GM18507 (cell line): Measurements from ENCODE around the gene TGFA.
A peak's percentile ranks its signal among the peaks of the same experiment; 100 is the strongest.

Experiments used
- DNase-seq: peaks from one replicate; pipeline ENCODE4 v3.0.0; 2011; ENCODE audit warnings: low read depth; ENCODE audit not compliant: insufficient read length; ENCODE audit errors: extremely low spot score
- FAIRE-seq: peaks from 2 replicates; lab custom pipeline; 2011; peaks lifted over from hg19 to GRCh38; lab: Jason Lieb, UNC

Gene TGFA

GRCh38 chr2:70554338-70554892 is 789 bp upstream of the TGFA start:
- FAIRE-seq (no peak), DNase-seq (no peak)

- DNase-seq (no peak), FAIRE-seq (no peak)
Measured at GRCh38 chr2:70553334-70553583, 367 bp downstream of the TGFA start.

- FAIRE-seq = no peak
- DNase-seq = no peak
Measured at GRCh38 chr2:70552501-70553333, 909 bp downstream of the TGFA start.

GRCh38 chr2:70551167-70551566 is 2.5 kb downstream of the TGFA start:
- DNase-seq (no peak), FAIRE-seq (no peak)

DNA sequence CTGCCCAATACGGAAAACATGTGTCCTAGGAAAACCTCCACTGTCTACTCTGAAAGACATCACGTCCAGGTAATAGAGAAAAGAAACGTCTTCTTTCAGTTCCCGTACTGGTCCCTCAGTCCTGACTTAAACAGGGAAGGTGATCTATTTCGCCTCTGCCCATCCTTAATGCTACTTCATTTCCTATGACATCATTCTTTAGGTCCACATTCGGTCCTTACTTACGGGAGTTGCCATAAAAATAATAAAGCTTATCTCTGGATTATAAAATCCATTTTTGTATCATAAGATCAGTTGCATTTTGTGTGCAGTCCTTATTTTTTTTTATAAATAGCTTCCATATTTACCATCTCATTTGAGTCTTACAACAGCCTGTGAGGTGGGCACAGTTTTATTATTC is 3.7 kb downstream of the TGFA start:
- FAIRE-seq (no peak), DNase-seq (no peak)

- FAIRE-seq (no peak), DNase-seq (no peak)
Measured at GRCh38 chr2:70549064-70549710, 4.4 kb downstream of the TGFA start.

DNA sequence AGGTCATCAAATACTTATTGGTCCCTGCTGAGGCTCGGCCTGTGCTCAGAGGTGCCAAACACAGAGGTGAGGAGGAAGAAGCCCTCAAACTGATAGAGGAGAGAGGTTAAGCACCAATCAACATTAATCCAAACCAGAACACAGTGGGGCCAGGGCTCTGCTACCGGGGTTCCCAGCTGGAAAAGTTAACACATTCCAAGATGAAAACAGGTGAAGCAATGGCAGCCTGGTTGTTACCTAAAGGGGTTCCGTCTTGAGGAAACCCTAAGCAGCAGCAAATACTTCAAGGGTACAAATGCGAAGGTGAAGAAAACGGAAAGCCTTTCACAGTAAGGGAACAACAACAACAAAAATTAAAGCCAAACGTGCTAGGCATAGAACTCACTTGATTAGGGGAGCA is 5.4 kb downstream of the TGFA start:
- no peak for FAIRE-seq
- DNase-seq = no peak

DNA sequence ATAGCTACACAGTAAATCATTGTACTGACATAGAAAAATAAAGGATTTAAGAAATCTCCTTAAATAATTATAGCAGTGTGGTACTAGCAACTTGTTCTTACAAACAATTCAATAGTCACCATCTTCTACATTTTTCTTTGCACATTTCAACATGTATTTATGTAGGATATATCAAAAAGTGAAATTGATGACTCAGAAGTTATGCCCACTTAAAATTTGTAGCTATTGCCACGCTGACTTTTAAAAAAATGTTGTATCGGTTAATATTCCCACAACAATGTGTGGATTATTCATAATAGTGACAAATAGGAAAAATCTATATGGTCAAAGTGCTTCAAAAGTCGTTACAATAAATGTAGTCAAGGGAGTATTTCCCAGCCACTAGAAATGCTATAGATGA is 6.7 kb downstream of the TGFA start:
- DNase-seq (no peak), FAIRE-seq (no peak)

GRCh38 chr2:70546376-70546775 is 7.2 kb downstream of the TGFA start:
- FAIRE-seq (no peak), DNase-seq (no peak)

DNA sequence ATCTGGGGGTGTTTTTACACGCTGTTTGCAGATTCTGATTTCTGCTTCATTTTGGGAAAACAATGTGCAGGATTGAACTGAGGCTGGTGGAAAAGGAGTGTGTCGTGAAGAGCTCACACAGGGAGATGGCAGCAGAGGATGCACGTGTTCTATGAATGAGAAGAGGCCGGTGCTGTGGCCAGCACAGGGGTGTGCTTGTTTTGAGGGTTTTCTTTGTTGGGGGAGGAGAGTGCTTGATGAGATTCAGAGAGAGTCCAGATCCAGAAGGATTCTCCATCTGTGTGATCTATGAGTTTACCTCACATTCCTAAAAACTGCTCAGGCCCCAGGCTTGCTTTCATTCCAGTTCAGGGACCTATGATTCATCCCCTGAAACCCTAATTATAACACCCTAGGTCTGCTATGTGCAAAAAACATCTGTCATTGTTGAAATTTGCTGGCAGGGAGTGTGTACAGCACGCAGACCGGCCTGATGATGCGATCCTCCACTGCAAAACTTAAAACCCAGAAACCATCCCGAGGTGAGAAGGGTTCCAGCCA is 12.1 kb downstream of the TGFA start:
- DNase-seq = no peak
- no peak for FAIRE-seq

DNA sequence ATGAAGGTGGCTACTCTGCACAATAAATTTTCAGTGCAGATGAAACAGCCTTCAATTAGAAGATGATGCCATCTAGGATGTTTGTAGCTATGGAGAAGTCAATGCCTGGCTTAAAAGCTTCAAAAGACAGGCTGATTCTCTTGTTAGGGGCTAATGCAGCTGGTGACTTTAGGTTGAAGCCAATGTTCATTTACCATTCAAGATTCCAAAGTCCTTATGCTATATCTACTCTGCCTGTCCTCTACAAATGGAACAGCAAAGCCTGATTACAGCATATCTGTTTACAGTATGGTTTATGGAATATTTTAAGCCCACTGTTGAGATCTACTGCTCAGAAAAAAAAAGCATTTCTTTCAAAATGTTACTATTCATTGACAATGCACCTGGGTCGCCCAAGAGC is 15.8 kb downstream of the TGFA start:
- FAIRE-seq = no peak

GRCh38 chr2:70536517-70537055 is 17.0 kb downstream of the TGFA start:
- FAIRE-seq (no peak), DNase-seq (no peak)

More for the DNA sequence above, 15.8 kb downstream of the TGFA start:
- no peak for DNase-seq

- no peak for FAIRE-seq
Measured at GRCh38 chr2:70535573-70535972, 18.1 kb downstream of the TGFA start.

DNA sequence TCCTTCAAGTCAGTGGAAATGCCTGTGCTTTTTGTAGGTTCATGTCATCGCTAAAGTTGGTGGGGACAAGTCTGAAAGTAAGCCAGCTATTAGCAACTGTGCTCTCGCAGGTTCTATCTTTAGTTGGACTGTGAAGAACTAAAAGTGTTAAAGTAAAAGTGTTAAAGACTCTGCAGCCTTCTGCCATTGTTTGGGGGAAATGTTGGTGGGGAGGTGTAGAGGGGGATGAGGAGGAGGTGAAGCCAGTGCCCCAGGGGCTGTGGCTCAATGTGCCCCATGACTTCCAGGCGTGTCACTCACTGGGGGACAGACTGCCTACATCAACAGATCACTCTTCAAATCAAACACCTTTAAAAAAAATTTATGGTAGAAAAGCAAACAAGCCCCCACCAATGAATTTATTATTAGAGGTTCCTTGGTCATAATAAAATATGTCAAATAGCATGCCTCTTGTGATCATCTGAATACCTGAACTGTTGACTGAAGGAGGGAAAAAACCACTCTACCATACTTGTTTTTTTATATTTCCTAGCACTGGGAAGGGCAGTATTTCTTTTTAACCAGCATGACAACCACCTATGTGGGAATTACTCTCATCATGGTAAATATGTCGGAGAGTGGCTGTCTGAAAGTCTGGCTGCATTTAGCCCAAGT is 19.3 kb downstream of the TGFA start:
- FAIRE-seq = no peak
- DNase-seq = no peak

More at GRCh38 chr2:70535573-70535972, 18.1 kb downstream of the TGFA start:
- no peak for DNase-seq

- DNase-seq (no peak), FAIRE-seq (no peak)
Measured at GRCh38 chr2:70532244-70532935, 21.2 kb downstream of the TGFA start.

DNA sequence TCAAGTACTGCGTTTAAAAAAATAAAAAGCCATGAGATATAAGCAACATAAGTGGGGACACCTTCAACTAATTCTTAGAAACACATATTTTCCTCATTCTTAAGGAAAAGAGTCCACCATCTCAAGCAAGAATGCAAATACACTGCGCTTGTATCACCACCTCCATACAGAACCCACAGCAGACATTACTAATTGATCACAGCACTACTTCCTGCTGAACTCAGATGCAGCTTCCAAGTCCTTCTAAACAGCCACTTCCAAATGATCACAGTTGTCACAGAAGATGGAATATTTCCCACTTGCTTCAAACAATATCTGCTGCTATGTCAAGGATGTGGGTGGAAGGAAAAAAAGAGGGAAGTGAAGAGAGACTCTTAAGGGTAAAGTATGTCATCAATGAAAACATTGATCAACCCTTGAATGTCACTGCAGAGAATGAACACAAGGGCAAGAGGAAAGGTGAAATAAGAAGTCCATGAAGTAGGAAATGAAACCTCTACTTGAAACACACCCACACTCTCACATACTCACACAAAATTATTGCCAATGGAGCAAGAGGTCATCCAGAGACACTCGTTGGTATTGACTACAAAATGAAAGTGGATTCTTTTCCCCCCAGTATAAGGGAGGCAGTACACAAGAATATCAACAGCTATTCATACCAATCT is 22.1 kb downstream of the TGFA start:
- FAIRE-seq = peak; percentile 5

GRCh38 chr2:70529610-70530009 is 24.0 kb downstream of the TGFA start:
- DNase-seq (no peak), FAIRE-seq (no peak)

More for the DNA sequence above, 22.1 kb downstream of the TGFA start:
- DNase-seq = no peak

- DNase-seq = no peak
- FAIRE-seq = no peak
Measured at GRCh38 chr2:70528929-70529328, 24.7 kb downstream of the TGFA start.

DNA sequence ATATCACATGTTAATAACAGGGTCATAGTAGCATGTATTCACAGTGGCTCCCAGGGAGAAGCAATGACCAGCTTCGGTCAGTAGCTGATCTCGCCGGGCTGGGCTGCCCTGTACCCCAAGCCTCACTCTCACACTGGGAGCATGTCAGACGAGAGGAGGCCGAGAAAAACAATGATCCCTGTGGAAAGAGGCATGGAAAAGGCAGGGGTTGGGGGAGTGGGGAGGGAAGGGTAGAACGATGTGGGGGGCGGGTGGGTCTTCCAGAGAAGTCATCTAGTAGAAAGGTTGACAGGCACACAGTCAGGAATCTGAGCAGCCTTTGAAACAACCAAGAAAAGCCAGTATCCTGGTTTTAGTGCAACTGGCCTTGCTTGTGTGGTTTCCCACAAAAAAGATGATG is 25.4 kb downstream of the TGFA start:
- DNase-seq (no peak), FAIRE-seq (no peak)
